ENCODE results near the gene SENP2. TPM values are rescaled to one million over a fixed set of nuclear protein-coding genes. Genes with fewer than 3 reads are reported as not detected.

Gene SENP2
- polyA plus RNA-seq, 1 of the 3 experiments (the other 2 are of a cell fraction), result 7.1 TPM

DNA sequence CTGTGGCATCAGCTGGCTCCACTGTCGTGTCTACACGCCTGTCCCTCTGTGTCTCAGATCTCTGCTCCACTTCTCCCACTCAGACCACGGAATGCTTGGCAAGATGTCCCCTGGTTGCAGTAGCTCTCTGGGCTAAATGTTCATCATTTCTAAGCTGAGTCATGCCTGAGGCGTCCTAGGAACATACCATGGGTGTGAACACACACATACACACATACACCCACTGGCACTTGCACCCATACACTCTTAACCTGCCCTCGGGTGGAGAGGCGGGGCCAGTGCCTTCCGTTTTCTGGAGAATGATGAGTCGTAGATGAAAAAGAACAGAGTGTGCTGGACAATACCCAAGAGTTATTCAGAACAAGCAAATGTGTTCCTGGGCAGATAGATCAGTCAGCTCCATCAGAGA, 72.4 kb downstream of the SENP2 start (continued):
- TF ChIP-seq EZH2phosphoT487 (IDR thresholded peaks at IDR 0.05; ENCODE audit: borderline replicate concordance, low read depth) (no peak), RFX5 (IDR thresholded peaks at IDR 0.05; ENCODE audit: low read length) (no peak), YY1 (IDR thresholded peaks at IDR 0.05; ENCODE audit: low read depth) (no peak), RXRA (IDR thresholded peaks at IDR 0.05; ENCODE audit: borderline replicate concordance, low read depth) (peak; percentile 71; the same call in 1 of the 2 replicates), TAF1 (IDR thresholded peaks at IDR 0.05; ENCODE audit: borderline replicate concordance, low read depth, low read length) (no peak), FOSL2 (IDR thresholded peaks at IDR 0.05; ENCODE audit: borderline replicate concordance, low read depth) (peak; percentile 87), ELF1 (IDR thresholded peaks at IDR 0.05) (no peak), NFIC (IDR thresholded peaks at IDR 0.05; ENCODE audit: borderline replicate concordance) (peak; percentile 79)
- TF ChIP-seq, protein P1, sequence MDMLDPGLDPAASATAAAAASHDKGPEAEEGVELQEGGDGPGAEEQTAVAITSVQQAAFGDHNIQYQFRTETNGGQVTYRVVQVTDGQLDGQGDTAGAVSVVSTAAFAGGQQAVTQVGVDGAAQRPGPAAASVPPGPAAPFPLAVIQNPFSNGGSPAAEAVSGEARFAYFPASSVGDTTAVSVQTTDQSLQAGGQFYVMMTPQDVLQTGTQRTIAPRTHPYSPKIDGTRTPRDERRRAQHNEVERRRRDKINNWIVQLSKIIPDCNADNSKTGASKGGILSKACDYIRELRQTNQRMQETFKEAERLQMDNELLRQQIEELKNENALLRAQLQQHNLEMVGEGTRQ (IDR thresholded peaks at IDR 0.05; ENCODE audit: borderline replicate concordance, low read depth, low read length), result no peak
- TF ChIP-seq, protein P2, sequence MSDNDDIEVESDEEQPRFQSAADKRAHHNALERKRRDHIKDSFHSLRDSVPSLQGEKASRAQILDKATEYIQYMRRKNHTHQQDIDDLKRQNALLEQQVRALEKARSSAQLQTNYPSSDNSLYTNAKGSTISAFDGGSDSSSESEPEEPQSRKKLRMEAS (IDR thresholded peaks at IDR 0.05; ENCODE audit: low read depth), result peak; percentile 77
- TF ChIP-seq, protein P3, sequence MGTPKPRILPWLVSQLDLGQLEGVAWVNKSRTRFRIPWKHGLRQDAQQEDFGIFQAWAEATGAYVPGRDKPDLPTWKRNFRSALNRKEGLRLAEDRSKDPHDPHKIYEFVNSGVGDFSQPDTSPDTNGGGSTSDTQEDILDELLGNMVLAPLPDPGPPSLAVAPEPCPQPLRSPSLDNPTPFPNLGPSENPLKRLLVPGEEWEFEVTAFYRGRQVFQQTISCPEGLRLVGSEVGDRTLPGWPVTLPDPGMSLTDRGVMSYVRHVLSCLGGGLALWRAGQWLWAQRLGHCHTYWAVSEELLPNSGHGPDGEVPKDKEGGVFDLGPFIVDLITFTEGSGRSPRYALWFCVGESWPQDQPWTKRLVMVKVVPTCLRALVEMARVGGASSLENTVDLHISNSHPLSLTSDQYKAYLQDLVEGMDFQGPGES (IDR thresholded peaks at IDR 0.05; ENCODE audit: low read depth, low read length), result no peak
- TF ChIP-seq, protein P4, sequence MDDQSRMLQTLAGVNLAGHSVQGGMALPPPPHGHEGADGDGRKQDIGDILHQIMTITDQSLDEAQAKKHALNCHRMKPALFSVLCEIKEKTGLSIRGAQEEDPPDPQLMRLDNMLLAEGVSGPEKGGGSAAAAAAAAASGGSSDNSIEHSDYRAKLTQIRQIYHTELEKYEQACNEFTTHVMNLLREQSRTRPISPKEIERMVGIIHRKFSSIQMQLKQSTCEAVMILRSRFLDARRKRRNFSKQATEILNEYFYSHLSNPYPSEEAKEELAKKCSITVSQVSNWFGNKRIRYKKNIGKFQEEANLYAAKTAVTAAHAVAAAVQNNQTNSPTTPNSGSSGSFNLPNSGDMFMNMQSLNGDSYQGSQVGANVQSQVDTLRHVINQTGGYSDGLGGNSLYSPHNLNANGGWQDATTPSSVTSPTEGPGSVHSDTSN (IDR thresholded peaks at IDR 0.05), result peak; percentile 66
- TF ChIP-seq, protein P5, sequence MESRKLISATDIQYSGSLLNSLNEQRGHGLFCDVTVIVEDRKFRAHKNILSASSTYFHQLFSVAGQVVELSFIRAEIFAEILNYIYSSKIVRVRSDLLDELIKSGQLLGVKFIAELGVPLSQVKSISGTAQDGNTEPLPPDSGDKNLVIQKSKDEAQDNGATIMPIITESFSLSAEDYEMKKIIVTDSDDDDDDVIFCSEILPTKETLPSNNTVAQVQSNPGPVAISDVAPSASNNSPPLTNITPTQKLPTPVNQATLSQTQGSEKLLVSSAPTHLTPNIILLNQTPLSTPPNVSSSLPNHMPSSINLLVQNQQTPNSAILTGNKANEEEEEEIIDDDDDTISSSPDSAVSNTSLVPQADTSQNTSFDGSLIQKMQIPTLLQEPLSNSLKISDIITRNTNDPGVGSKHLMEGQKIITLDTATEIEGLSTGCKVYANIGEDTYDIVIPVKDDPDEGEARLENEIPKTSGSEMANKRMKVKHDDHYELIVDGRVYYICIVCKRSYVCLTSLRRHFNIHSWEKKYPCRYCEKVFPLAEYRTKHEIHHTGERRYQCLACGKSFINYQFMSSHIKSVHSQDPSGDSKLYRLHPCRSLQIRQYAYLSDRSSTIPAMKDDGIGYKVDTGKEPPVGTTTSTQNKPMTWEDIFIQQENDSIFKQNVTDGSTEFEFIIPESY (IDR thresholded peaks at IDR 0.05; ENCODE audit: borderline replicate concordance, low read depth), result peak; percentile 54; the same call in 1 of the 2 replicates

DNA sequence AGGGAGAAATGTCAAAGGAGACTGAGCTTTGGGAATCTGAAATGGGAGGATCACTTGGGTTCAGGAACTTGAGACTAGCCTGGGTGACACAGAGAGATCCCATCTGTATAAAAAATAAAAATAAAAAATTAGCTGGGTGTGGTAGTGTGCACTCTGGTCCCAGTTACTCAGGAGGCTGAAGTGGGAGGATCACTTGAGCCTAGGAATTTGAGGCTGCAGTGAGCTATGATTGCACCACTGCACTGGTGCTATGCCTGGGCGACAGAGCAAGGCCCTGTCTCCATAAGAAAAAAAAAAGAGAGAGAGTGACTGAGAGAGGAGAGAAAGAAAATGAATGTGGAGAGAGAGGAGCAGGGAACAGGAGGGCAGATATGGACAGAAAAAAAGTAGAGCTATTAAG, 72.8 kb downstream of the SENP2 start:
- POLR2A ChIA-PET, result interaction anchor here (1.1 kb wide), 1 partner anchor 72 kb away, joined by 3 read pairs; the partner anchor contains the start of gene SENP2
- peaks cover 18% of the 10 kb centered on the region for H4K20me1 ChIP-seq (ENCODE audit: insufficient read depth)
- peaks cover 17% of the 10 kb centered on the region; the same call in 1 of the 2 replicates for H3K79me2 ChIP-seq (ENCODE audit: insufficient read depth)
- 82% methylated on average over 1 of the region's 1 CpG for WGBS (ENCODE audit: low lambda C conversion rate)
- no peak overlapping the region for H3K4me3 ChIP-seq (ENCODE audit: low read depth in 2 of 2, low read length in 1 of 2)
- H3F3A ChIP-seq (replicated peaks; ENCODE audit: insufficient read depth), result peaks cover 67% of the 10 kb centered on the region
- H3K9me2 ChIP-seq, result no peaks in the 10 kb centered on the region
- no peak overlapping the region for H2AFZ ChIP-seq (ENCODE audit: low read depth)
- TF ChIP-seq TCF12 (IDR thresholded peaks at IDR 0.05), result no peak
- TF ChIP-seq, protein P1 (IDR thresholded peaks at IDR 0.05; ENCODE audit: borderline replicate concordance, low read depth, low read length), result no peak
- TF ChIP-seq SMC3 (IDR thresholded peaks at IDR 0.05; ENCODE audit: low read depth, low read length), result no peak
- no peak for TF ChIP-seq FOXJ3 (CRISPR knock-in tag; IDR thresholded peaks at IDR 0.05)
- TF ChIP-seq, protein P5 (IDR thresholded peaks at IDR 0.05; ENCODE audit: borderline replicate concordance, low read depth), result no peak
- TF ChIP-seq EP300 (IDR thresholded peaks at IDR 0.05; ENCODE audit: borderline replicate concordance in 1 of 2, low read depth in 1 of 2, low read length in 1 of 2), result no peak
- no peak for TF ChIP-seq TEAD4 (IDR thresholded peaks at IDR 0.05; ENCODE audit: borderline replicate concordance, insufficient read depth)
- TF ChIP-seq NFIC (IDR thresholded peaks at IDR 0.05; ENCODE audit: borderline replicate concordance), result no peak
- TF ChIP-seq, protein P4 (IDR thresholded peaks at IDR 0.05), result no peak
- TF ChIP-seq, protein P2 (IDR thresholded peaks at IDR 0.05; ENCODE audit: low read depth), result no peak
- H3K4me2 ChIP-seq, result peak overlapping the region; percentile 52
- H3K9ac ChIP-seq, result peak overlapping the region; percentile 46; the same call in 1 of the 2 replicates
- CTCF ChIA-PET, result interaction anchor here (0.6 to 6.7 kb wide), 8 partner anchors 13 to 324 kb away, joined by 3 to 194 read pairs (median 18); no protein-coding TSS in a partner anchor
- peak overlapping the region in 1 of 2 experiments; percentile 95; a peak in 2 of 4 replicates for H3K27ac ChIP-seq (ENCODE audit: low read depth in 2 of 2, low read length in 1 of 2)
- no peak for DNase-seq
- peaks cover 3 to 52% of the 10 kb centered on the region in 2 experiments; a peak in 3 of 4 replicates for H3K4me1 ChIP-seq (ENCODE audit: control insufficient read depth in 1 of 2, insufficient read depth in 2 of 2, low read depth in 1 of 2, low read length in 1 of 2)
- H3K9me3 ChIP-seq, result no peaks in the 10 kb centered on the region
- H3K27me3 ChIP-seq (ENCODE audit: insufficient read depth), result no peaks in the 10 kb centered on the region
- H3K36me3 ChIP-seq (replicated peaks in 1 of 2; ENCODE audit: control insufficient read depth in 1 of 2, insufficient read depth in 2 of 2, low read length in 1 of 2), result peaks cover 15 to 35% of the 10 kb centered on the region in 2 experiments

All from SK-N-SH (cell line).